HCT116 (cell line): ENCODE measurements around the gene EIF2A. TPM values are rescaled to one million over a fixed set of nuclear protein-coding genes. Genes with fewer than 3 reads are reported as not detected.

Source experiments
- ATAC-seq: fragments of 200-7000 bp; cut with Tn5 transposase; 2 replicates; pipeline ENCODE4 v1.9.1; 2020; ENCODE audit warnings: mild to moderate bottlenecking, moderate library complexity
- BruUV-seq: library from RNA; stranded (reverse); fragments of 400-500 nt; replicated peaks from 2 replicates; lab custom pipeline; 2021; lab: Mats Ljungman, UMichigan
- CTCF ChIA-PET: fragments of 300-600 bp; sonication (Branson Sonifier 250); formaldehyde crosslinking; loops from one replicate; lab custom pipeline; 2021; ENCODE audit warnings: antibody characterized with exemption; lab: Charles Lee
- POLR2A ChIA-PET: fragments of 300-600, 350-600 bp; sonication (Branson Sonifier 250); formaldehyde crosslinking; loops from one replicate; lab custom pipeline; 2021; ENCODE audit warnings: antibody characterized with exemption; lab: Charles Lee
- RAD21 ChIA-PET, 2 experiments: fragments of 300-600 bp; sonication (Branson Sonifier 250); formaldehyde crosslinking; loops; one replicate each; lab custom pipeline; 2023; ENCODE audit warnings: low total read pairs in 2 of 2; ENCODE audit not compliant: uncharacterized antibody in 2 of 2, unreplicated experiment in 2 of 2, low non-redundant PET in 1 of 2; lab: Charles Lee
- DNase-seq: peaks from one replicate; pipeline ENCODE4 v3.0.0-alpha.2; 2010; ENCODE audit warnings: low read depth, low spot score
- H2AFZ ChIP-seq: fragments of 200-600 bp; shearing (Covaris generic), sonication (generic); 2 replicates; pipeline ENCODE4 v1.6.1; 2017; ENCODE audit warnings: low read depth, mixed run types, mixed read lengths, antibody characterized with exemption, low read length; ENCODE audit not compliant: poor library complexity, severe bottlenecking
- H3K27ac ChIP-seq: 2 replicates; pipeline ENCODE4 v1.5.1; 2012; ENCODE audit warnings: low read depth, low read length
- H3K27me3 ChIP-seq: fragments of 200-600 bp; sonication (generic); 2 replicates; pipeline ENCODE4 v1.6.1; 2016; ENCODE audit warnings: mixed run types, low read length, mixed read lengths; ENCODE audit not compliant: insufficient read depth
- H3K36me3 ChIP-seq, 2 experiments: fragments of 200-500 bp in 1 of 2; fragments of 200-600 bp in 1 of 2; sonication (Bioruptor generic) in 1 of 2; sonication (generic) in 1 of 2; 2 replicates each; pipeline versions ENCODE4 v1.5.1 to v1.6.1; 2014 to 2016; ENCODE audit warnings: low read length in 2 of 2, inconsistent platforms in 1 of 2, mixed read lengths in 1 of 2, mixed run types in 1 of 2; ENCODE audit not compliant: insufficient read depth in 2 of 2, control insufficient read depth in 1 of 2
- H3K4me1 ChIP-seq, 2 experiments: fragments of 200-600 bp in 1 of 2; sonication (generic) in 1 of 2; 2 replicates each; pipeline versions ENCODE4 v1.5.1 to v1.6.1; 2012 to 2017; ENCODE audit warnings: low read length in 2 of 2, inconsistent platforms in 1 of 2, mild to moderate bottlenecking in 1 of 2, mixed read lengths in 1 of 2, mixed run types in 1 of 2, moderate library complexity in 1 of 2; ENCODE audit not compliant: insufficient read depth in 2 of 2, control insufficient read depth in 1 of 2
- H3K4me2 ChIP-seq: fragments of 200-600 bp; sonication (generic); 2 replicates; pipeline ENCODE4 v1.6.1; 2017; ENCODE audit warnings: mixed run types, low read length, mixed read lengths
- H3K4me3 ChIP-seq, 2 experiments: fragments of 200-600 bp in 1 of 2; sonication (generic) in 1 of 2; replicated peaks in 1 of 2; 2 replicates each; pipeline ENCODE4 v1.5.1; 2011 to 2016; ENCODE audit warnings: low read length in 2 of 2, control low read depth in 1 of 2, low read depth in 1 of 2, mild to moderate bottlenecking in 1 of 2, mixed read lengths in 1 of 2, mixed run types in 1 of 2
- H3K79me2 ChIP-seq: fragments of 200-600 bp; sonication (generic); 2 replicates; pipeline ENCODE4 v1.6.1; 2017; ENCODE audit warnings: mild to moderate bottlenecking, mixed run types, low read length, moderate library complexity, mixed read lengths; ENCODE audit not compliant: insufficient read depth
- H3K9ac ChIP-seq: fragments of 200-600 bp; sonication (generic); 2 replicates; pipeline ENCODE4 v1.6.1; 2016; ENCODE audit warnings: low read length, mixed read lengths
- H3K9me2 ChIP-seq: fragments of 200-600 bp; sonication (generic), shearing (Covaris generic); 2 replicates; pipeline ENCODE4 v1.6.1; 2017; ENCODE audit warnings: mixed run types, mild to moderate bottlenecking, moderate library complexity; ENCODE audit not compliant: insufficient read depth
- H3K9me3 ChIP-seq, 2 experiments: fragments of 200-500 bp in 1 of 2; fragments of 200-600 bp in 1 of 2; sonication (Bioruptor generic) in 1 of 2; sonication (generic) in 1 of 2; 2 replicates each; pipeline ENCODE4 v1.6.1; 2014 to 2017; ENCODE audit warnings: low read length in 2 of 2, mixed read lengths in 2 of 2, inconsistent platforms in 1 of 2, low read depth in 1 of 2, mild to moderate bottlenecking in 1 of 2, mixed run types in 1 of 2, moderate library complexity in 1 of 2; ENCODE audit not compliant: control insufficient read depth in 1 of 2, insufficient read depth in 1 of 2
- H4K20me1 ChIP-seq: fragments of 200-600 bp; sonication (generic), shearing (Covaris generic); 2 replicates; pipeline ENCODE4 v1.6.1; 2017; ENCODE audit warnings: mixed run types, mild to moderate bottlenecking, moderate library complexity; ENCODE audit not compliant: insufficient read depth
- CBX3 ChIP-seq: IDR thresholded peaks from 2 replicates; pipeline ENCODE4 v1.6.1; 2012; ENCODE audit warnings: low read depth
- ELF1 ChIP-seq: IDR thresholded peaks from 2 replicates; pipeline ENCODE4 v1.6.1; 2012; ENCODE audit warnings: low read depth, borderline replicate concordance
- POLR2A ChIP-seq: IDR thresholded peaks from 2 replicates; pipeline ENCODE4 v1.7.0; 2011; ENCODE audit warnings: borderline replicate concordance; ENCODE audit not compliant: insufficient read depth, insufficient read length; ENCODE audit errors: extremely low read depth
- intact Hi-C: fragments of 100-400 bp; cut with micrococcal nuclease; formaldehyde crosslinking; loops from 2 replicates; pipeline ENCODE4 v1.10.0; 2022
- total RNA-seq: library from RNA; stranded (reverse); gene quantifications from one replicate; pipeline ENCODE4 v1.2.1, GENCODE V29; 2021; ENCODE audit not compliant: unreplicated experiment
- TF ChIP-seq, protein P1 (sequence below): IDR thresholded peaks from 2 replicates; pipeline ENCODE4 v1.6.1; 2012

EIF2A gene
- total RNA-seq, 1 experiment from 2014 or later: 126 TPM

DNA sequence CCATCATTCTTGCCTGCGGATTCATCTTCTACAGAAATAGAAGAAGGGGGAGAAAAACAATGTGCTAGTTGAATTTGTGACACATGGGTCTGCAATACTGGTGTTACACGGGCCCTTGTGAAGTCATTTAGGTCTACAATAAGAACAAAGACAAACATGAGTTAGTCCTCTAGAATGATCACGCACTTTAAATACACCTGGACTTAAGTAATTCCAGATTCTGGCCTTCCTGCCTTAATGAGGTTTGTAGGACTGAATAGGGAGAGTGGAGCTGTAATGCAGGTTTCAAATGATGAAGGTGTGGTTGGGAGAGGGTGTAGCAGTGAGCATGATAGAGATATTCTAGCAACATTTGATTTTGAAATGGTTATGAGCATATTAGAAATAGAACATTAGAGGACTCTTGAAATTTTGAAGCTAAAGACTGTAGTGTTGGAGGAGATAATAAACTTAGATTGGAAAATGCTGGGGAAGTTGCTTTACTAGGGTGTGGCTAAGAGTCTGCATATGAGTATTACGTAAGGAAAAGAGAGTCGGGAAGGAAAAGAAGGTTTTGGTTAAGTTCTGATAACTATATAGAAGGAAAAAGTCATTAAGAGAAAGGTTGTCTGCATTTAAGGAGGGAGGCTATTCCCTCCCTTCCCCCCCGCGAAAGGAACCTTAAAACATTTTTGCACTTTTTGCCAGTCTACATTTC is 606 bp downstream of the EIF2A start:
- H3K9ac ChIP-seq: peak overlapping the region; percentile 95
- no peaks in the 10 kb centered on the region for H3K9me2 ChIP-seq
- H3K36me3 ChIP-seq: peaks cover 11 to 25% of the 10 kb centered on the region in 2 experiments
- no peak for ATAC-seq
- DNase-seq: no peak
- no peaks in the 10 kb centered on the region for H3K9me3 ChIP-seq
- peak overlapping the region; percentile 78 for H3K4me2 ChIP-seq
- H3K79me2 ChIP-seq: peaks cover 95% of the 10 kb centered on the region
- H3K27me3 ChIP-seq: no peaks in the 10 kb centered on the region
- intact Hi-C loops: loop anchor here (5.0 kb wide), 2 partner anchors 55 to 215 kb away; partner anchors contain the start of genes SELENOT and SIAH2
- peaks cover 5 to 20% of the 10 kb centered on the region in 2 experiments for H3K4me1 ChIP-seq
- TF ChIP-seq, protein P1, sequence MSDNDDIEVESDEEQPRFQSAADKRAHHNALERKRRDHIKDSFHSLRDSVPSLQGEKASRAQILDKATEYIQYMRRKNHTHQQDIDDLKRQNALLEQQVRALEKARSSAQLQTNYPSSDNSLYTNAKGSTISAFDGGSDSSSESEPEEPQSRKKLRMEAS: no peak
- 0 out of 2 replicates have a peak, but pooled peaks have one; percentile 2 for TF ChIP-seq CBX3
- peak overlapping the region; percentile 94 to 96 for H3K4me3 ChIP-seq
- peak overlapping the region; percentile 57 for H3K27ac ChIP-seq
- H4K20me1 ChIP-seq: no peaks in the 10 kb centered on the region
- ChIA-PET CTCF (no interaction called here), POLR2A (interaction anchor here (1.1 to 1.6 kb wide), 2 partner anchors 20 to 56 kb away, joined by 4 read pairs; partner anchors contain the start of gene SELENOT), RAD21 (no interaction called here)
- no peak overlapping the region for H2AFZ ChIP-seq
- BruUV-seq: TSS peak; percentile 81

DNA sequence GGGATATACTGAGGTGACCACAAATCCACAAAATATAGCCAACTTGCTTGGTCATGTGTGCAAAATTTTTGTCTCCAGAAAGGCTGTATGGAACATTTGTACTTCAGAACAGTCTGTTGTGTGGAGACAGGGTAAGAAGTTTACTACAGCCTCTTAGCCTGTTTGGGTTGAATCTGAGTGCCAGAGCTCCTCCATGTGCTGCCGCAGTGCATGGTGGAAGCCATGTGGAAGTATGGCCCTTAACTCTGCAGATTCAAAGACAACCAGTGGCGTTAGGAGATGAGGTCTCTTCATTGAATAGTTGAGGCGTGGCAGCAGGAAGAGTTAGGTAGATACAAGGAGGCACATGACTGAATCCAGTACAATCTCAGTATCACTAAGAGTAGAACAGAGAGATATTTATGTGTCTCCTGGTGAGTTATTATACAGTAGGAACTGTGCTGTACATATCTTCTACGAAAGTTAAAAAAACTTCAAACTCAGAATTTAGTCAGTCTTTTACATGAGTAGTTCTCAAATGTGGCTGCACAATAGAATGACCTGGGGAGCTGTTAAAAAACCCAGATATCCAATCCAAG is 9.4 kb downstream of the EIF2A start:
- H3K9me3 ChIP-seq: no peaks in the 10 kb centered on the region
- no TSS peak for BruUV-seq
- no peaks in the 10 kb centered on the region for H3K27me3 ChIP-seq
- H3K4me3 ChIP-seq: no peak overlapping the region
- RAD21 ChIA-PET: no interaction called here
- no peak for ATAC-seq
- TF ChIP-seq ELF1: no peak
- no peak for TF ChIP-seq POLR2A
- TF ChIP-seq, all 23 proteins: peak for 0
- DNase-seq: no peak
- no peak overlapping the region for H3K4me2 ChIP-seq
- POLR2A ChIA-PET: interaction anchor here (0.5 kb wide), 1 partner anchor 9 kb away, joined by 3 read pairs; no protein-coding TSS in a partner anchor
- CTCF ChIA-PET: no interaction called here
- H3K4me1 ChIP-seq: 0 out of 4 replicates have a peak, but pooled peaks cover 0 to 4% of the 10 kb centered on the region in 2 experiments
- H3K36me3 ChIP-seq: peaks cover 33% of the 10 kb centered on the region in 2 experiments
- intact Hi-C loops: no loop called here
- H3K79me2 ChIP-seq: peaks cover 97% of the 10 kb centered on the region
- no peaks in the 10 kb centered on the region for H4K20me1 ChIP-seq
- no peak overlapping the region for H3K27ac ChIP-seq
- H3K9me2 ChIP-seq: no peaks in the 10 kb centered on the region
- no peak overlapping the region for H3K9ac ChIP-seq
- no peak overlapping the region for H2AFZ ChIP-seq
